ENCODE data around the gene ZNF653.

DNA sequence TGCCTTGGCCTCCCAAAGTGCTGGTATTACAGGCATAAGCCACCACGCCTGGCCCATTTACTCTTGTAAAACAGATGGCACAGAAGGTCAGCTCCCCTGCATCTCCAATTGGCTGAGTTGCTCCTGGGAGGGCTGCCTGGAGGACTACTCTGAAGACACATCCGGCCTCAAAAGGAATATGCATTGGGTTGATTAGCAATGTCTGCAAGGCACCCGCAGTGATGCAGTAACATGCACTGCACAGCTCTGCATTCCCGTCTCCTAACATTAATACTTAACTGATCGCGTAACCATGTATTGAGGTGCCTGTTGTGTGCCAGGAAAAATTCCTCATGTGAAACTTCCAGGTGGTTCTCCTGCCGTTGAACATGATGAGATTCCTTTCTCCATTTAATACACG, 29.8 kb downstream of the ZNF653 start:
- TF ChIP-seq, protein P1, sequence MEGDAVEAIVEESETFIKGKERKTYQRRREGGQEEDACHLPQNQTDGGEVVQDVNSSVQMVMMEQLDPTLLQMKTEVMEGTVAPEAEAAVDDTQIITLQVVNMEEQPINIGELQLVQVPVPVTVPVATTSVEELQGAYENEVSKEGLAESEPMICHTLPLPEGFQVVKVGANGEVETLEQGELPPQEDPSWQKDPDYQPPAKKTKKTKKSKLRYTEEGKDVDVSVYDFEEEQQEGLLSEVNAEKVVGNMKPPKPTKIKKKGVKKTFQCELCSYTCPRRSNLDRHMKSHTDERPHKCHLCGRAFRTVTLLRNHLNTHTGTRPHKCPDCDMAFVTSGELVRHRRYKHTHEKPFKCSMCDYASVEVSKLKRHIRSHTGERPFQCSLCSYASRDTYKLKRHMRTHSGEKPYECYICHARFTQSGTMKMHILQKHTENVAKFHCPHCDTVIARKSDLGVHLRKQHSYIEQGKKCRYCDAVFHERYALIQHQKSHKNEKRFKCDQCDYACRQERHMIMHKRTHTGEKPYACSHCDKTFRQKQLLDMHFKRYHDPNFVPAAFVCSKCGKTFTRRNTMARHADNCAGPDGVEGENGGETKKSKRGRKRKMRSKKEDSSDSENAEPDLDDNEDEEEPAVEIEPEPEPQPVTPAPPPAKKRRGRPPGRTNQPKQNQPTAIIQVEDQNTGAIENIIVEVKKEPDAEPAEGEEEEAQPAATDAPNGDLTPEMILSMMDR (IDR thresholded peaks at IDR 0.05), result no peak
- no peak for TF ChIP-seq TAF1 (IDR thresholded peaks at IDR 0.05; ENCODE audit: borderline replicate concordance, low read depth, low read length)
- TF ChIP-seq, protein P2, sequence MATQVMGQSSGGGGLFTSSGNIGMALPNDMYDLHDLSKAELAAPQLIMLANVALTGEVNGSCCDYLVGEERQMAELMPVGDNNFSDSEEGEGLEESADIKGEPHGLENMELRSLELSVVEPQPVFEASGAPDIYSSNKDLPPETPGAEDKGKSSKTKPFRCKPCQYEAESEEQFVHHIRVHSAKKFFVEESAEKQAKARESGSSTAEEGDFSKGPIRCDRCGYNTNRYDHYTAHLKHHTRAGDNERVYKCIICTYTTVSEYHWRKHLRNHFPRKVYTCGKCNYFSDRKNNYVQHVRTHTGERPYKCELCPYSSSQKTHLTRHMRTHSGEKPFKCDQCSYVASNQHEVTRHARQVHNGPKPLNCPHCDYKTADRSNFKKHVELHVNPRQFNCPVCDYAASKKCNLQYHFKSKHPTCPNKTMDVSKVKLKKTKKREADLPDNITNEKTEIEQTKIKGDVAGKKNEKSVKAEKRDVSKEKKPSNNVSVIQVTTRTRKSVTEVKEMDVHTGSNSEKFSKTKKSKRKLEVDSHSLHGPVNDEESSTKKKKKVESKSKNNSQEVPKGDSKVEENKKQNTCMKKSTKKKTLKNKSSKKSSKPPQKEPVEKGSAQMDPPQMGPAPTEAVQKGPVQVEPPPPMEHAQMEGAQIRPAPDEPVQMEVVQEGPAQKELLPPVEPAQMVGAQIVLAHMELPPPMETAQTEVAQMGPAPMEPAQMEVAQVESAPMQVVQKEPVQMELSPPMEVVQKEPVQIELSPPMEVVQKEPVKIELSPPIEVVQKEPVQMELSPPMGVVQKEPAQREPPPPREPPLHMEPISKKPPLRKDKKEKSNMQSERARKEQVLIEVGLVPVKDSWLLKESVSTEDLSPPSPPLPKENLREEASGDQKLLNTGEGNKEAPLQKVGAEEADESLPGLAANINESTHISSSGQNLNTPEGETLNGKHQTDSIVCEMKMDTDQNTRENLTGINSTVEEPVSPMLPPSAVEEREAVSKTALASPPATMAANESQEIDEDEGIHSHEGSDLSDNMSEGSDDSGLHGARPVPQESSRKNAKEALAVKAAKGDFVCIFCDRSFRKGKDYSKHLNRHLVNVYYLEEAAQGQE (IDR thresholded peaks at IDR 0.05; ENCODE audit: low read depth, low read length), result no peak
- no peak for TF ChIP-seq EZH2phosphoT487 (IDR thresholded peaks at IDR 0.05; ENCODE audit: borderline replicate concordance, low read depth)
